Stimulated activated naive CD8-positive, alpha-beta T cell treated with anti-CD3 and anti-CD28 coated beads, Interleukin-15, amount 100 ng/mL, for 72 hours (primary cell): ENCODE results near the gene LAMB3.

ENCODE experiments used
- ATAC-seq: fragments of 150-1000 bp; cut with Tn5 transposase; 2 replicates; pipeline ENCODE4 v1.10.0; 2021; ENCODE audit warnings: mild to moderate bottlenecking, moderate library complexity
- DNase-seq, 2 donors: peaks; one replicate each; pipeline ENCODE4 v3.0.0; 2021 to 2022
- H3K27ac Mint-ChIP-seq, 2 donors: one replicate each; pipeline ENCODE4 v1.8.0; 2022; ENCODE audit warnings: mild to moderate bottlenecking in 2 of 2, mixed read lengths in 2 of 2, moderate library complexity in 2 of 2
- H3K27me3 Mint-ChIP-seq: one replicate; pipeline ENCODE4 v1.8.0; 2022; ENCODE audit warnings: mixed read lengths
- H3K4me1 Mint-ChIP-seq: one replicate; pipeline ENCODE4 v1.8.0; 2022; ENCODE audit warnings: mild to moderate bottlenecking, mixed read lengths
- H3K4me3 Mint-ChIP-seq, 2 donors: one replicate each; pipeline ENCODE4 v1.8.0; 2022; ENCODE audit warnings: mild to moderate bottlenecking in 2 of 2, mixed read lengths in 2 of 2, moderate library complexity in 1 of 2
- H3K9me3 Mint-ChIP-seq, 2 donors: one replicate each; pipeline ENCODE4 v1.8.0; 2022; ENCODE audit warnings: mixed read lengths in 2 of 2

LAMB3 gene

DNA sequence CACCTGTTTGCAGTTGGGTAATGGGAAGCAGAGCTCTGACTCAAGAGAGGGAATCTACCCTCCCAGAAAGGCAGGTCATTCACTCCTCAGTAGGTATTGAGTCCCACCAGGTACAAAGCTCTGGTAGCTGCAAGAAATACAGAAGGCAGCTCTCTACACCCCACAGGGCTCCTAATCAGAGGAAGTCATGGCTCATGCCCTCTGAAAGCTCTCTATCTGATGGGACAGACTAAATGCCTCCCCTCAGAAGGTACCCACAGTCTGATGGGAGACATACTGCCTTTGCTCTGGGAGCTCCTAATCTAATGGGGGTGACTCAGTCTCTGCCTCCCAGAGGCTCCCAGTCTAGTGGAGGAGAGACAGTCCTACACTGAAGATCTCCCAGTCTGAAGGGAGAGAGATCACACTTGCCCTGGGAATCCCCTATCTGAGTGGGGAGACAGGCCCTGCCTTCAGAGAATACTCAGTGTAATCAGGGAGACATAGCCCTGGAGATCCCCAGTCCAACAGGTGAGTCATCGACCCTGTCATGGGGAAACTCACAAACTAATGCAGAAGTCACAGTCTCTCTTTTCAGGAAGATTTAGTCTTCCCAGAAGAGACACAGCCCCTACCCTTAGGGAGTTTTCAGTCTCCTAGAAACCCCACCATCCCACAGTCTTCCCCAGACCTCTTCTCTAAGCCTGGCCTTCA is 45.0 kb downstream of the LAMB3 start:
- Mint-ChIP-seq H3K4me1 (no peaks in the 10 kb centered on the region), H3K27ac (peak overlapping the region in 1 of 2 donors; percentile 77), H3K27me3 (no peaks in the 10 kb centered on the region), H3K4me3 (no peak overlapping the region), H3K9me3 (peaks cover 0 to 4% of the 10 kb centered on the region in 2 donors)
- peak; percentile 16 to 66 for DNase-seq
- ATAC-seq, result peak; percentile 94

DNA sequence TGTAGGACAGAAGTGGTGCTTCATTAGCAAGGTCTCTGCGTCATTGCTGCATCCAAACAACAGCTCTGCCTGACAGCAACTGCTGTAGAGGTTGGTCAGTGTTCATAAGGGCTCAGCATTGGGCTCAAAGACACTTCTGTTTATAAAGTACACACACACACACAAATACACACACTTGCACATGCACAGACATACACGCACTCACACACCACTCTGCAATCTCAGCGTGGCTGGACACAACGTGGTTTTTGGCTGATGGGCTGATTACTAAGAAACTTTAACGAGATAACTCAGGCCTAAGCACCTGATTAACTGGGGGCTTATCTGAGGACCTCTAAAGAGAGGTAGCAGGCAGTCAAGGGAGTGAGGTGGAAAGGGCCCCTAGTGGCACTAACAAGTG is 48.3 kb downstream of the LAMB3 start:
- Mint-ChIP-seq H3K27ac (no peak overlapping the region), H3K4me1 (no peaks in the 10 kb centered on the region), H3K4me3 (no peak overlapping the region), H3K27me3 (peaks cover 13% of the 10 kb centered on the region), H3K9me3 (peaks cover 0 to 4% of the 10 kb centered on the region in 2 donors)
- DNase-seq, result no peak
- ATAC-seq, result no peak

DNA sequence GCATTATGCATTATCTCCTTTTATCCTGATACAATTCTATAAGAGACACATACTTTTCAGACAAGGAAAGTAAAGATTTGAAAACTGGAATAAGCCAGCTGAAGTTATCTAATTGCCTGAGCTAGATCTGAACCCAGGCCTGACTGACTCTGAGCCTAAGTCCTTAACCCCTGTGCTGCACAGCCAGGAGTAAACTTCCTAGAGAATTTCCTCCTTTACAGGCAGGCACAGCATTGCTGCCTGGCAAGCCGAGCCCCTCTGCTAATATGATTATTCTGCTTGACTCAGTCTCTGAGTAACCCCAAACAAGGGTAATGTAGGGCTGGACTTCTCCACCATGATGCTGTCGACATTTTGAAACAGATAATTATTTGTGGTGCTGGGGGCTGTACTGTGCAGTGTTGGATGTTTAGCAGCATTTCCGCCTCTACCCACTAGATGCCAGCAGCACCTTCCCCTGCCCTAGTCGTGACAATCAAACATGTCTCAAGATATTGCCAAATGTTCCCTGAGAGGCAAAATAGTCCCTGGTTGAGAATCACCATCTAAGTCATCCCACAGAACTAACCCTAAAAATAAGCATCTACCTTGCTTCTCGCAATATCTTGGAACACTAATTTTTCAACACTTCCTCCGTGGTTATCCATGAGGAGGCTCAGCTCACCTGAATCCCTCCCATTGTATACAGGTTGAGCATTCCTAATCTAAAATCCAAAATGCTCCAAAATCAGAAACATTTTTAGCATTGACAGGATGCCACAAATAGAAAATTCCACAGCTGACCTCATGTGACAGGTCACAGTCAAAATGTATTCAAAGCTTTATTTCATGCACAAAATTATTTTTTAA is 50.2 kb downstream of the LAMB3 start:
- H3K4me1 Mint-ChIP-seq, result no peaks in the 10 kb centered on the region
- ATAC-seq (peak; percentile 92), DNase-seq (peak; percentile 30 to 52)
- no peak overlapping the region for H3K27ac Mint-ChIP-seq
- peaks cover 21% of the 10 kb centered on the region for H3K27me3 Mint-ChIP-seq
- H3K4me3 Mint-ChIP-seq, result no peak overlapping the region
- peaks cover 0 to 4% of the 10 kb centered on the region in 2 donors for H3K9me3 Mint-ChIP-seq

DNA sequence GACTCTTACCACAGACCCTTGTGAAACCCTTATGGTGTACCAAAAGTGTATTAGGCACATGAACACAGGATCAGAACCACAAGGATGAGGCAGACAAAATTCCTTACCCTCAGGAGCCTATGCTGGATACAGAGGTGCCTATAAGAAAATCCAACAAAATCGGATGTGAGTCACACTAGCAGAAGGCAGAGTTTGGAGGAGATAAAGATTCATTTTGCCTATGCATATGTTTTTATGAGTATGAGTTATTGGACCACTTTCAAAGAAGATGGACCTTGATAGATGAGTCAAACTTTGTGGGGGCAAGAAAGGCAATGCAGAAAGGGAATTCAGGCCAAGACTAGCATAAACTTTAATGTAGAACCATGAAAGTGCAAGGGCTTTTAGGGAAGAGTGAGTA is 51.7 kb downstream of the LAMB3 start:
- H3K27me3 Mint-ChIP-seq, result peaks cover 30% of the 10 kb centered on the region
- no peak for DNase-seq
- no peaks in the 10 kb centered on the region for H3K4me1 Mint-ChIP-seq
- ATAC-seq, result no peak
- no peak overlapping the region for H3K27ac Mint-ChIP-seq
- H3K9me3 Mint-ChIP-seq, result no peaks in the 10 kb centered on the region
- H3K4me3 Mint-ChIP-seq, result no peak overlapping the region

DNA sequence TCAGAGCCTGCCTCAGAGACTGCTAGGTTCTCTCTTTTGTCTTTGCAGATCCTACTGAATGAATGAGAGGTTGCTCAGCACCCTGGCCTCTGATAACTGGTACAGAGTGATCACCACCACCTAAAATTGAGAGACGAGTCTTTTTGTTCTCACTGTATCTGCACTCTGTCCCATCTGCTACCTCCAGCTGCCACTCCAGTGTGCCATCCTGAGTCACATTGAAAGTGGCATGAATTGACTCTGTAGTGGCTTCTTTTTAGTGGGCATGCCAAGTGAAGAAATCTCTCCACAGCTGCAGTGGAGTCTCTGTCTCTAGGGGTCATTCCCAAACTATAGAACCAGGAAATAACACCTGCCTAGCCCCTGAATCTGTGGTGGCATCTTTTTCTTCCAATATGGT is 54.0 kb downstream of the LAMB3 start:
- Mint-ChIP-seq H3K4me3 (no peak overlapping the region), H3K27ac (no peak overlapping the region), H3K4me1 (no peaks in the 10 kb centered on the region), H3K9me3 (no peaks in the 10 kb centered on the region), H3K27me3 (peaks cover 51% of the 10 kb centered on the region)
- ATAC-seq, result no peak
- no peak for DNase-seq

DNA sequence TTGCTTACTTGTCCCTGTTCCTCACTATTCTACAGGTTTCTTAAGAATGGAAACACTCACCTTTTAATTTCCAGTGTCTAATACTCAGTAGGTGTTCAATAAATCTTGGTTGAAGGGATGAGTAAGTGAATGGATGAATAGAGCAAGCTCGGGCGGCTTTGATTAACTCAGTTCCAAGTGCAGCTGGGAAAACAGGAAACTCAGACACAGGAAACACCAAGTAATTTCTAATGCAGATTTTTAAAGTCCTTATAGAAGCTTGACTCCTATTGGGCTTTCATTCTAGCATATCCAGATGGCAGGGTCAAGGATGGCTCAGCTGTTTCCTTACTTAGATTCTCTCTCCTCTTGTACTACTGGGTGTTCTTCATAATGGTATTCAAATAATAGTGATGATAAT is 54.7 kb downstream of the LAMB3 start:
- DNase-seq (no peak), ATAC-seq (no peak)
- Mint-ChIP-seq H3K27me3 (peaks cover 57% of the 10 kb centered on the region), H3K9me3 (no peaks in the 10 kb centered on the region), H3K4me1 (no peaks in the 10 kb centered on the region), H3K27ac (no peak overlapping the region), H3K4me3 (no peak overlapping the region)

DNA sequence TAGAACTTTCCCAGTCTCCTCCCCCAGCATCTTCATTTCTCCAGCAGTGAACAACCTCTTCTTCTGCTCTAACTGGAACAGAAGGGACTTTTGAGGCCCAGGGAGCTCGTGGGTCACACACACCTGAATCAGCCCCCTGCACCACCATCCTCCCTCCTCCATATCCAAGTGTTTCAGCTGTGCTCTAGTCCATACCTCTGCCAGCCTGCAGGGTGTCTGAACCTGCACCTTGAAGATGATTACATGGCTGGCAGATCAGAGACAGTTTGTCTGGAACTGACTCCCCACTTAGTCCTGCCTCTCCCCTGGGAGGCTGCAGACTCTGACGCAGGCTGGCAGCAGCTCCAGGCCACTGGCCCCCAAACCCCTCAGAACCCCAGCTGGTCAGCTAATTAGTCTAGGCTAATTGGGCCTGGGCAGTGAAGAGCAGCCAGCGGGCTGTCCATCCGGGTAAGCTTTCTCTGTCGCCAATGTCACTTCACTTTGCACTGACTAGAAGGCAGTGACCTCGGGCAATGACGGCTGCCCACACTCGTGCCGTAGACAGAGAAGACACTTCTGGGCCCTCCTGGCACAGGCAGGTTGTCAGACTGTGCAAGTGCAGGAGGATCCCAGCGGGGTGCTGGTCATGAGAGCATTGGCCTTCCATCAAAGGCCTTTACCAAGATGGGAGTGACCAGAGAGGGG is 56.5 kb downstream of the LAMB3 start:
- H3K27me3 Mint-ChIP-seq, result peaks cover 54% of the 10 kb centered on the region
- no peak overlapping the region for H3K4me3 Mint-ChIP-seq
- no peaks in the 10 kb centered on the region for H3K4me1 Mint-ChIP-seq
- DNase-seq (no peak), ATAC-seq (peak; percentile 46)
- H3K27ac Mint-ChIP-seq, result no peak overlapping the region
- H3K9me3 Mint-ChIP-seq, result no peaks in the 10 kb centered on the region

DNA sequence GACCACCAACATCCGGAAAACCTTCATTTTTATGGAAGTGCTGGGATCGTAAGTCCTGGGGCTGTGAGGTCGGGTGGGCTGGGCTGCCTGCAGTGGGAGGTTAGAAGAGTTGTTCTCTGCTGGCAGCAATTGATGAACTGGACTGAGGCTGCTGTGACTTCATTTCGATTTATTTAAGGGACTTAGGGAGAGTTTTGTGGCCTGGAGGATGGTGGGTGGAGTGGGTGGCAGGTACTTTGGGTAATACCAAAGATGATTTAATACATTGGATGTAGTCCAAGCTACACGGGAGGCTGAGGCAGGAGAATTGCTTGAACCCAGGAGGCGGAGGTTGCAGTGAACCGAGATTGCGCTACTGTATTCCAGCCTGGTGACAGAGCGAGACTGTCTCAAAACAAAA is 57.2 kb downstream of the LAMB3 start:
- no peak for ATAC-seq
- peaks cover 53% of the 10 kb centered on the region for H3K27me3 Mint-ChIP-seq

DNA sequence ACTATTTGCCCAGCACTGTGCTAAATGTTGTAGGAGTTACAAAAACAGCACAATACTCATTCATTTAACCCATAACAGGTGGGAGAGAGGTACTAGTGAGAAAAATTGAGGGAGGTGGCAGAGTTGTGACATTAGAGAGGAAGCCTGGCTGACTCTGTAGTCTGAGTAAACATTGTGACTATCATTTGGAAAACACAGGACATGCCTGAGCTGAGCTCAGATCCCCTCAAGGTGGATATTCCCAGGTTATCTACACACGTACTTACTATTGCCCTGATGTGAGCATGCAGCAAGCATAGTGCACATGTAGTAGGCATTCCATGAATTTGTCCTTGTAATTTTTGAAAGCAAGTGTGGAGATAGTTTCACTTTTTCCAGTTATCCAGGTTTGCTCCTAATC is 57.8 kb downstream of the LAMB3 start:
- no peaks in the 10 kb centered on the region for H3K9me3 Mint-ChIP-seq

More for the DNA sequence above, 57.2 kb downstream of the LAMB3 start:
- Mint-ChIP-seq H3K4me3 (no peak overlapping the region), H3K9me3 (no peaks in the 10 kb centered on the region), H3K27ac (no peak overlapping the region), H3K4me1 (no peaks in the 10 kb centered on the region)
- DNase-seq, result no peak

DNA sequence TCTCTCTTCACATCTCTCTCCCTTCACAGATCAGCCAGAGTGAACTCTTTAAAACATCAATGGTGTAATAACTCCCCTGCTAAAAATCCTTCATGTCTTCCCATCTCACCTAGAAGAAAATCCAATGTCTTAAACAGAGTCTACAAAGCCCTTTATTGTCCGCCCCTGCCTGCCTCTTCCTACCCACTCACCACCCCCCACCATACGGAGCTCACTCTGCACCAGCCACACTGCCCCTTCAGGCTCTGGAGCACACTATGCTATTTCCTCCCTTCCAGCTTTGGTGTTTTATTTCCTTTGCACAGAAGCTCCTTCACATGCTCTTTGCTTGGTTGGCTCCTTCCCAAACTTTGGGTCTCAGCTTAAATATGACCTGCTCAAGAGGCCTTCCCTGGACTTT is 58.5 kb downstream of the LAMB3 start:
- no peaks in the 10 kb centered on the region for H3K4me1 Mint-ChIP-seq
- peaks cover 58% of the 10 kb centered on the region for H3K27me3 Mint-ChIP-seq
- no peak overlapping the region for H3K4me3 Mint-ChIP-seq
- no peaks in the 10 kb centered on the region for H3K9me3 Mint-ChIP-seq
- no peak for ATAC-seq
- H3K27ac Mint-ChIP-seq, result no peak overlapping the region
- DNase-seq, result no peak

More for the DNA sequence above, 57.8 kb downstream of the LAMB3 start:
- no peak overlapping the region for H3K4me3 Mint-ChIP-seq
- DNase-seq, result no peak
- peaks cover 59% of the 10 kb centered on the region for H3K27me3 Mint-ChIP-seq
- H3K27ac Mint-ChIP-seq, result no peak overlapping the region
- no peaks in the 10 kb centered on the region for H3K4me1 Mint-ChIP-seq
- ATAC-seq, result no peak

DNA sequence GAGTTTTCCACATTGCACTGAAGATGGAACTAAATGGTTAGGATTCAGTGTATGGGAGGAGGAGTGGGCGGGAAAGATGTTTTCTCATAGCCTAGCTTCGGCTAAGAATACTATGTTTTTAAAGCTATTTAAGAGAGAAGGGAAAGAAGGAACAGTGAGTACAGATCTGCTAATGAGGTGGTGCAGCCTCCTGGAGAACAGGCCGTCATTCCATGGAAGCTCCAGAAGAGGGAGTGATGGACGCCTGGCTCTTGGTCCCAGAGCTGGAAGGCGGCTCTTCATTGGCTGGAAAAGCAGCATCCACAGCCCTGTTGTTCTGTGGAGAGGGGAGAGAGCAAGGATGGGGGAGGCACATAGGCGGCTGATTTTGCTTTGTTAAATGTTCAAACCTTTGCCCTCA is 61.8 kb downstream of the LAMB3 start:
- Mint-ChIP-seq H3K4me3 (no peak overlapping the region), H3K27ac (peak overlapping the region in 1 of 2 donors; percentile 72), H3K9me3 (no peaks in the 10 kb centered on the region), H3K4me1 (peaks cover 5% of the 10 kb centered on the region), H3K27me3 (peaks cover 63% of the 10 kb centered on the region)
- DNase-seq (no peak), ATAC-seq (no peak)

DNA sequence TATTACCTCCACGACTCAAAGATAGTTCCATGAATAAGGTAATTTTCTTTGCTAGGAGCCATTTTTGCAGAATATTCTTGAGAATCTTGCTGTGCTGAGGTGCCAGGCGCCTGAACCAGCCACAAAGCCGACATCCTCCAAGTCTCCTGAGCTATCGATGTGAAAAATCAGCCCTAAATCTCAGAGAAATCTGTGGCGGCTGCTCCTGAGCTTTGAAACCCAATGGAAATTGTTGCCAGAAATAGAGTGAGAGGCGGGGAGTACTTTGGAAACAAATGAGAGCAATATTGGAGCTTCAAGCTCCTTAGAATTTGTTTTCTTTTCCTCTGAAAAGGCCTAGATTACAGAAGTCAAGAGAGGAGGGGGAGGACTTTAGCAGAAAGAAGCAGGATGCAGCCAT is 62.4 kb downstream of the LAMB3 start:
- ATAC-seq, result no peak
- peaks cover 58% of the 10 kb centered on the region for H3K27me3 Mint-ChIP-seq
- H3K4me3 Mint-ChIP-seq, result no peak overlapping the region
- H3K9me3 Mint-ChIP-seq, result no peaks in the 10 kb centered on the region
- DNase-seq, result no peak
- H3K4me1 Mint-ChIP-seq, result peaks cover 6% of the 10 kb centered on the region
- H3K27ac Mint-ChIP-seq, result no peak overlapping the region

DNA sequence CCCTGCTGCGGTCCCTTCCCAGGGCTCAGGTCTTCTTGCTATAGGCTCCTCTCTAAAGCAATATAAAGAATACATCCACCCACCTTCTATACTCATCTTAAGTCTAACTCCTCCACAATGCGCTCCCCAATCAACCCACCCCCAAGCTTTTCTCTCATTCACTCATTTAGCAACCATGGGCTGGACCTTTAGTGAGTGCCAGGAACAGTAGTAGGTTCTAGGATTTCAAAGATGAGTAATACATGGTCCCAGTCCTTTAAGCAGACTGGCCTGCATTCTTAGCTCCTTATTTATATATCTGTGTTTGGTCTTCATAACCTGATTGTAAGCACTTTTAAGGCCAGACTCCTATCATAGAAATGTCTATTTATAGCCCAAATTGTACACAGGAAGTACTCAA is 62.8 kb downstream of the LAMB3 start:
- Mint-ChIP-seq H3K9me3 (no peaks in the 10 kb centered on the region), H3K27me3 (peaks cover 55% of the 10 kb centered on the region), H3K4me3 (no peak overlapping the region), H3K27ac (no peak overlapping the region), H3K4me1 (peaks cover 6% of the 10 kb centered on the region)
- no peak for ATAC-seq
- DNase-seq, result no peak

DNA sequence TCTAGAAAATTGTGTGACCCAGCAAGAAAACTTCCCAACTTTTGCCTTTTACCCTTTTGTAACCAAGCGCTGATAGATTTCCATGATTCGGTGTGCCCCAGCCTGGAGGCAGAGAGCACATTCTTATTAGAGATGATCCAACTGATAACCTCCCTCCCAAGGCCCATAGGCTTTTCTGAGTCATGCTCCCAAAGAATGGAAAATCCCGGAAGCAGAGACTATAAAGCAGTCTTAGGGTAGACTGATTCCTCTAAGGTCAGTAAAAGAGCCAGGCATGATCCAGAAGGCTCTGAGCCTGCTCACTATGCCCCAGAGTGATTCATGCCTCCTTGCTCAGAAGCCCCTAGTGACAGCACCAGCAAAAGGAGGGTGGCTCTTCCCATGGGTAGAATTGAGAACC is 64.4 kb downstream of the LAMB3 start:
- DNase-seq (no peak), ATAC-seq (no peak)
- Mint-ChIP-seq H3K27me3 (peaks cover 41% of the 10 kb centered on the region), H3K27ac (no peak overlapping the region), H3K4me3 (no peak overlapping the region), H3K9me3 (no peaks in the 10 kb centered on the region), H3K4me1 (peaks cover 6% of the 10 kb centered on the region)

DNA sequence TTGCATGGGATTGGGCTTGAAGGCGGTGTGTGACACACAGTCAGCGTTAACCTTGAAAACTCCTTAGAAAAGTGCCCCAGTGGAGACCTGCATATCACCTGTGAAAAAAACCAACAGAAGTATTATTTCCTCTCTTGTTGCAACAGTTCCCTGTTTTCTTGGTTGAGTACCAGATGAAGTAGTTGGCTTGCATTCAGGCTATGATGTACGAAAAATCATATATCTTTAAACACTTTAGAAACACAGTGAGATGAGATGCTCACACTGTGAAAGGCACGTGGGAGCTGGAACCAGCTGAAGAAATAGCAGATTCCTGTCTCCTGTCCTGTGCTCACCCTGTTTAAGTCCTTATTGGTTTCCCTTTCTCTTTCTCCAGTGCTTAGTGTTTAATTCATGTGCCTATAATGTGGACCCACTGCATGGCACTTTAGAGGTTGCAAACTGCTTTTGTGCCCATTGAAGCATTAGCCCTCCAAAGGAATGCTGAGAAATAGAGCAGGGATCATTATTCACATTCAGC is 65.9 kb downstream of the LAMB3 start:
- no peaks in the 10 kb centered on the region for H3K9me3 Mint-ChIP-seq
- H3K4me1 Mint-ChIP-seq, result peaks cover 6% of the 10 kb centered on the region
- no peak overlapping the region for H3K4me3 Mint-ChIP-seq
- ATAC-seq, result no peak
- DNase-seq, result no peak
- H3K27ac Mint-ChIP-seq, result no peak overlapping the region
- H3K27me3 Mint-ChIP-seq, result peaks cover 34% of the 10 kb centered on the region

DNA sequence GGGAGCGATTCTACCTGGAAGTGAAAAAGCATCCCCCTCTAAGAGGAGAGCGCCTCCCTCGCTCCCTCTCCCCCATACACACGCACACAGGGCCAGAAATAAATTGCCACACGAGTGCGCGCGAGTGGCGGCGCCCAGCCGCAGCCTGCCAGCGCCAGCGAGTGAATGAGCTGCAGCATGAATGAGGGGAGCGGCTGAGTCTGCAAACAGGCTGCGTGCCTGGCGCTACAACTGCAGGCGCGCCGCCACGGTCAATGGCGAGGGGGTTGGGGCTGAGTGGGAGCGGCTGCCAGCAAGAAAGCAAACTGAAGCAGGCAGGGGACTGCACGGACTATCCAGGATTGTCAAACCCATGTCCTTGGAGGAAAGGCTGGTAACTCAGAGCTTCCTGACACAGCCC is 66.6 kb downstream of the LAMB3 start:
- H3K4me3 Mint-ChIP-seq, result peak overlapping the region; percentile 9 to 65
- ATAC-seq (peak; percentile 30), DNase-seq (no peak)
- H3K27me3 Mint-ChIP-seq, result peaks cover 34% of the 10 kb centered on the region
- H3K27ac Mint-ChIP-seq, result no peak overlapping the region
- H3K4me1 Mint-ChIP-seq, result peaks cover 6% of the 10 kb centered on the region
- no peaks in the 10 kb centered on the region for H3K9me3 Mint-ChIP-seq
